Spleen (tissue), 11 donors: ENCODE measurements around the gene HEPHL1. TPM values are rescaled to one million over a fixed set of nuclear protein-coding genes. Genes with fewer than 3 reads are reported as not detected.

Experiments
- DNase-seq: peaks from one replicate; pipeline ENCODE4 v3.0.0-alpha.2; 2020
- H3K27ac ChIP-seq, 8 donors: fragments of 200-600 bp; sonication (generic) in 7 of 8; 1 replicate in 4 of 8; 2 replicates in 4 of 8; pipeline versions ENCODE4 v1.5.0 to v1.8.0; 2016 to 2021; ENCODE audit warnings: inconsistent platforms in 4 of 8, mild to moderate bottlenecking in 4 of 8, moderate library complexity in 1 of 8
- H3K27me3 ChIP-seq, 7 donors: fragments of 200-600 bp; sonication (generic) in 6 of 7; replicated peaks in 1 of 7; 1 replicate in 4 of 7; 2 replicates in 3 of 7; pipeline versions ENCODE4 v1.5.0 to v1.8.0; 2016 to 2021; ENCODE audit warnings: inconsistent platforms in 3 of 7, mild to moderate bottlenecking in 1 of 7
- H3K36me3 ChIP-seq, 6 donors: fragments of 200-600 bp; sonication (generic) in 5 of 6; 1 replicate in 4 of 6; 2 replicates in 2 of 6; pipeline versions ENCODE4 v1.5.0 to v1.8.0; 2016 to 2021; ENCODE audit warnings: inconsistent platforms in 2 of 6
- H3K4me1 ChIP-seq, 6 donors: fragments of 200-600 bp; sonication (generic) in 5 of 6; 1 replicate in 3 of 6; 2 replicates in 3 of 6; pipeline versions ENCODE4 v1.5.0 to v1.8.0; 2016 to 2021; ENCODE audit warnings: inconsistent platforms in 3 of 6
- H3K4me3 ChIP-seq, 8 donors: fragments of 200-600 bp; sonication (generic) in 7 of 8; 1 replicate in 4 of 8; 2 replicates in 4 of 8; pipeline versions ENCODE4 v1.5.0 to v1.8.0; 2016 to 2021; ENCODE audit warnings: inconsistent platforms in 4 of 8, mild to moderate bottlenecking in 4 of 8, moderate library complexity in 2 of 8
- H3K9me3 ChIP-seq, 8 donors: fragments of 200-600 bp; sonication (generic) in 7 of 8; 1 replicate in 4 of 8; 2 replicates in 4 of 8; pipeline versions ENCODE4 v1.5.0 to v1.8.0; 2016 to 2021; ENCODE audit warnings: inconsistent platforms in 4 of 8
- CTCF ChIP-seq, 11 experiments: fragments of 200-600 bp in 7 of 11; fragments of 450-650 bp in 4 of 11; sonication (generic) in 4 of 11; IDR thresholded peaks in 8 of 11; conservative IDR thresholded peaks in 3 of 11; 1 replicate in 7 of 11; 2 replicates in 4 of 11; pipeline versions ENCODE4 v1.4.0 to v1.8.0; 2016 to 2021; ENCODE audit warnings: antibody characterized with exemption in 11 of 11, inconsistent platforms in 4 of 11, mild to moderate bottlenecking in 1 of 11
- POLR2A ChIP-seq, 3 donors: fragments of 450-650 bp; IDR thresholded peaks; one replicate each; pipeline ENCODE4 v1.5.1; 2017; ENCODE audit warnings: antibody characterized with exemption in 3 of 3, mild to moderate bottlenecking in 1 of 3
- POLR2AphosphoS5 ChIP-seq, 3 donors: sonication (generic); formaldehyde crosslinking; IDR thresholded peaks; one replicate each; pipeline ENCODE4 v1.5.1; 2017; ENCODE audit warnings: antibody characterized with exemption in 3 of 3
- WGBS, 5 donors: extraction: QIAGEN DNeasy Blood & Tissue Kit in 3 of 5; methylation state at CpG; one replicate each; pipeline versions ENCODE4 v1.1.5 to v1.1.7; 2013 to 2018; 5-methylcytosine and 5-hydroxymethylcytosine counted together
- intact Hi-C: fragments of 100-400 bp; cut with DNase I; formaldehyde crosslinking; loops from one replicate; pipeline ENCODE4 v1.15.0; 2023; ENCODE audit warnings: low total_unique reads
- polyA plus RNA-seq, 3 donors: library from polyadenylated mRNA; stranded (reverse); fragments of 200-250 nt; gene quantifications; one replicate each; pipeline ENCODE4 v1.2.1, GENCODE V29; 2013
- total RNA-seq, 7 donors: library from RNA; depleted of rRNA in 3 of 7; stranded (reverse); fragments of >200 nt in 3 of 7; fragmentation: NEBNext Ultra II Directional in 4 of 7; extraction: Animal tissue kit (Norgen Biotek cat#: 25700) in 4 of 7; gene quantifications; one replicate each; pipeline versions ENCODE4 v1.1.0 to v1.2.1, GENCODE V29; 2016 to 2021
- donor health status: healthy with polysubstance abuse.
- donor health status: DM: no; HTN: no; CAD: no; lungs with moderate emphysema.
- donor health status: DM: no; HTN: no; CAD: no.
- donor health status: Bipolar disorder and iron deficiency.
- donor health status: healthy.
- donor health status: DM: no; HTN: no; CAD: no.
- donor health status: DM: yes; HTN: yes; CAD: no.

Gene HEPHL1
- total and polyA plus RNA-seq, 10 donors: not detected

DNA sequence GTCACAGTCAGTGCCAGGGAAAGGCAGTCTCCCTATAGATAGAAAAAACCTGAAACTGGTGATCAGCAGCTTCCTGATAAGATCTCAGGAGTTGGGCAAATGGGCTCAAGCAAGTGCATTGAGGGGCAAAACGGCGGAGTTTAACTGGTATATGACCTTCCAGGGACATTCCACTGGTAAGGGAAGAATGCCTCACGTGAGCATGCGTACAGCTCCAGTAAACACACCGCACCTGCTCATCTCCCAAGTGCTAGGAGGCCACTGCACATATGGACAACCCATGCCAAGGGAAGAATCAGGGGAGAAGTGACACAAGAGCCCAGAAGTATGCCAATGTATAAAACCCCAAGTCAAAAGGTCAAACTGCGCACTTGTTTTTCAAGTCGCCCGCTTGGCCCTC, 11.6 kb downstream of the HEPHL1 start:
- peaks cover 0 to 12% (median 0%) of the 10 kb centered on the region in 8 donors for H3K9me3 ChIP-seq
- intact Hi-C loops: no loop called here
- WGBS, 5 donors: 74 to 91% (median 83%) methylated on average over 8 of the region's 8 CpGs
- no peak for DNase-seq
- H3K4me3 ChIP-seq: no peak overlapping the region
- no peaks in the 10 kb centered on the region for H3K4me1 ChIP-seq
- no peaks in the 10 kb centered on the region for H3K36me3 ChIP-seq
- H3K27me3 ChIP-seq: no peaks in the 10 kb centered on the region
- no peak for TF ChIP-seq CTCF (IDR thresholded peaks at IDR 0.05 in 8 of 11, conservative IDR thresholded peaks at IDR 0.05 in 3 of 11)
- no peak for TF ChIP-seq POLR2A (IDR thresholded peaks at IDR 0.05)
- no peak for TF ChIP-seq POLR2AphosphoS5 (IDR thresholded peaks at IDR 0.05)
- no peak overlapping the region for H3K27ac ChIP-seq

- Histone ChIP-seq H3K4me1 (no peaks in the 10 kb centered on the region), H3K27me3 (no peaks in the 10 kb centered on the region), H3K27ac (no peak overlapping the region), H3K4me3 (no peak overlapping the region), H3K9me3 (peaks cover 0 to 12% (median 0%) of the 10 kb centered on the region in 8 donors), H3K36me3 (no peaks in the 10 kb centered on the region)
- DNase-seq: no peak
- TF ChIP-seq CTCF (IDR thresholded peaks at IDR 0.05 in 8 of 11, conservative IDR thresholded peaks at IDR 0.05 in 3 of 11) (no peak), POLR2AphosphoS5 (IDR thresholded peaks at IDR 0.05) (no peak), POLR2A (IDR thresholded peaks at IDR 0.05) (no peak)
- WGBS, 5 donors: 0 to 81% (median 50%) methylated on average over 1 of the region's 1 CpG
- intact Hi-C loops: no loop called here
Measured at GRCh38 chr11:94034207-94034606, 13.1 kb downstream of the HEPHL1 start.

GRCh38 chr11:94036096-94036495, 14.9 kb downstream of the HEPHL1 start:
- H3K4me1 ChIP-seq: no peaks in the 10 kb centered on the region
- no peaks in the 10 kb centered on the region for H3K27me3 ChIP-seq
- no peak overlapping the region for H3K4me3 ChIP-seq
- H3K9me3 ChIP-seq: peaks cover 0 to 8% (median 0%) of the 10 kb centered on the region in 8 donors
- DNase-seq: no peak
- intact Hi-C loops: no loop called here
- 88 to 95% (median 89%) methylated on average over 2 of the region's 2 CpGs for WGBS, 5 donors
- H3K27ac ChIP-seq: no peak overlapping the region
- H3K36me3 ChIP-seq: no peaks in the 10 kb centered on the region
- TF ChIP-seq POLR2AphosphoS5 (IDR thresholded peaks at IDR 0.05) (no peak), CTCF (IDR thresholded peaks at IDR 0.05 in 8 of 11, conservative IDR thresholded peaks at IDR 0.05 in 3 of 11) (no peak), POLR2A (IDR thresholded peaks at IDR 0.05) (no peak)

DNA sequence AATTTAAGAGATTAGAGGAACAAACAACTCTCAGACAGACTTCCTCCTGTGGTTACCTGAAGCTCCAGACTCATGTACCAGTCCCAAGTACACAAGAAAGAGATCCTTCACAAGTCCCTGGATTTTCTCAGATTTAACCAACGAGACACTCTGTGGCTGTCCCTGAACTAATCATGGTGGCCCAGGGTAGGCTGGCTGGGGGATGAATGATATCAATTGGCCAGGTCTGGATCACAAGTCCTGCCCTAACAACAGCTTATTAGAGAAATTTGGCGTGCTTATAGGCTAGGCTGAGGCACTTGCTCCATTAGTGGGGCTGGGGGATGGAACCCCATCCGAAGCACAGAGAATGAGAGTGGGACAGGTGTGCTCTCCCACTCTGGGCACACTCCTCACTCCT, 22.1 kb downstream of the HEPHL1 start:
- intact Hi-C loops: no loop called here
- H3K36me3 ChIP-seq: no peaks in the 10 kb centered on the region
- no peak for DNase-seq
- H3K4me1 ChIP-seq: no peaks in the 10 kb centered on the region
- H3K27me3 ChIP-seq: no peaks in the 10 kb centered on the region
- WGBS, 5 donors: 49 to 68% (median 54%) methylated on average over 3 of the region's 3 CpGs
- no peak overlapping the region for H3K27ac ChIP-seq
- TF ChIP-seq POLR2AphosphoS5 (IDR thresholded peaks at IDR 0.05) (no peak), POLR2A (IDR thresholded peaks at IDR 0.05) (no peak), CTCF (IDR thresholded peaks at IDR 0.05 in 8 of 11, conservative IDR thresholded peaks at IDR 0.05 in 3 of 11) (no peak)
- H3K4me3 ChIP-seq: no peak overlapping the region
- no peaks in the 10 kb centered on the region for H3K9me3 ChIP-seq
